SK-N-SH treated with all-trans-retinoic acid at 6 μM for 48 hours (cell line): ENCODE results near the gene ACTL7B.

Experiments used
- ATAC-seq: fragments of 200-7000 bp; cut with Tn5 transposase; 3 replicates; pipeline ENCODE4 v1.9.1; 2020; ENCODE audit warnings: mild to moderate bottlenecking, moderate library complexity
- BACH2 ChIP-seq: fragments of 250-450 bp; sonication (Bioruptor Pico); IDR thresholded peaks from 2 replicates; pipeline ENCODE4 v1.9.0; 2021; ENCODE audit warnings: mild to moderate bottlenecking, borderline replicate concordance
- CREB5 ChIP-seq: fragments of 250-450 bp; sonication (Bioruptor Pico); IDR thresholded peaks from 2 replicates; pipeline ENCODE4 v1.5.1; 2020; ENCODE audit warnings: low read depth, mild to moderate bottlenecking, moderate library complexity
- CSDC2 ChIP-seq: fragments of 250-450 bp; sonication (Bioruptor Pico); IDR thresholded peaks from 2 replicates; pipeline ENCODE4 v1.5.0; 2020; ENCODE audit warnings: mild to moderate bottlenecking, moderate library complexity
- CSRNP3 ChIP-seq: fragments of 250-450 bp; sonication (Bioruptor Pico); IDR thresholded peaks from 2 replicates; pipeline ENCODE4 v1.5.1; 2021; ENCODE audit warnings: mild to moderate bottlenecking, moderate library complexity
- ESRRG ChIP-seq: fragments of 250-450 bp; sonication (Bioruptor Pico); IDR thresholded peaks from 2 replicates; pipeline ENCODE4 v1.6.1; 2021; ENCODE audit warnings: mild to moderate bottlenecking
- GLIS3 ChIP-seq: fragments of 250-450 bp; sonication (Bioruptor Pico); IDR thresholded peaks from 2 replicates; pipeline ENCODE4 v1.5.0; 2020; ENCODE audit warnings: mild to moderate bottlenecking, moderate library complexity
- ISL1 ChIP-seq: fragments of 250-450 bp; sonication (Bioruptor Pico); IDR thresholded peaks from 2 replicates; pipeline ENCODE4 v2.1.2; 2022; ENCODE audit warnings: mild to moderate bottlenecking, moderate library complexity
- OSR1 ChIP-seq: fragments of 250-450 bp; sonication (Bioruptor Pico); IDR thresholded peaks from 2 replicates; pipeline ENCODE4 v1.8.0; 2022; ENCODE audit warnings: moderate library complexity, mild to moderate bottlenecking, inconsistent platforms
- PATZ1 ChIP-seq: fragments of 250-450 bp; sonication (Bioruptor Pico); IDR thresholded peaks from 2 replicates; pipeline ENCODE4 v1.8.0; 2020; ENCODE audit warnings: mild to moderate bottlenecking, moderate library complexity, borderline replicate concordance
- RARB ChIP-seq: fragments of 250-450 bp; sonication (Bioruptor Pico); IDR thresholded peaks from 2 replicates; pipeline ENCODE4 v1.8.0; 2021; ENCODE audit warnings: mild to moderate bottlenecking, moderate library complexity
- SNAI2 ChIP-seq: fragments of 250-450 bp; sonication (Bioruptor Pico); IDR thresholded peaks from 2 replicates; pipeline ENCODE4 v1.5.0; 2020; ENCODE audit warnings: mild to moderate bottlenecking, moderate library complexity
- TCF4 ChIP-seq: fragments of 250-450 bp; sonication (Bioruptor Pico); IDR thresholded peaks from 2 replicates; pipeline ENCODE4 v1.8.0; 2021; ENCODE audit warnings: mild to moderate bottlenecking, moderate library complexity, borderline replicate concordance
- TOX ChIP-seq: fragments of 250-450 bp; sonication (Bioruptor Pico); IDR thresholded peaks from 2 replicates; pipeline ENCODE4 v1.8.0; 2021; ENCODE audit warnings: mild to moderate bottlenecking, moderate library complexity, borderline replicate concordance
- TSHZ2 ChIP-seq: fragments of 250-450 bp; sonication (Bioruptor Pico); IDR thresholded peaks from 2 replicates; pipeline ENCODE4 v1.5.0; 2020; ENCODE audit warnings: mild to moderate bottlenecking, moderate library complexity
- ZC3H10 ChIP-seq: fragments of 250-450 bp; sonication (Bioruptor Pico); IDR thresholded peaks from 2 replicates; pipeline ENCODE4 v1.5.1; 2021; ENCODE audit warnings: mild to moderate bottlenecking, moderate library complexity
- ZFP3 ChIP-seq: fragments of 250-450 bp; sonication (Bioruptor Pico); IDR thresholded peaks from 2 replicates; pipeline ENCODE4 v1.5.0; 2020; ENCODE audit warnings: mild to moderate bottlenecking, moderate library complexity
- ZNF565 ChIP-seq: fragments of 450-650 bp; formaldehyde crosslinking; conservative IDR thresholded peaks from 2 replicates; pipeline ENCODE4 v1.5.0; 2020; ENCODE audit warnings: low read depth, mild to moderate bottlenecking, moderate library complexity
- ZNF70 ChIP-seq: fragments of 450-650 bp; formaldehyde crosslinking; IDR thresholded peaks from 2 replicates; pipeline ENCODE4 v1.5.0; 2020; ENCODE audit warnings: mild to moderate bottlenecking, moderate library complexity
- ZNF8 ChIP-seq: fragments of 450-650 bp; formaldehyde crosslinking; IDR thresholded peaks from 2 replicates; pipeline ENCODE4 v1.5.0; 2020; ENCODE audit warnings: mild to moderate bottlenecking, moderate library complexity

ACTL7B gene

GRCh38 chr9:108859459-108860114 lies 3.8 kb upstream of the ACTL7B start:
- ATAC-seq: no peak
- no peak for TF ChIP-seq ZFP3 (CRISPR knock-in tag)
- TF ChIP-seq ZC3H10 (CRISPR knock-in tag): no peak

- no peak for TF ChIP-seq ZNF8
- no peak for TF ChIP-seq GLIS3 (CRISPR knock-in tag)
- TF ChIP-seq TCF4 (CRISPR knock-in tag): no peak
- no peak for TF ChIP-seq TSHZ2
- TF ChIP-seq ZNF565 (CRISPR knock-in tag): no peak
- no peak for TF ChIP-seq SNAI2 (CRISPR knock-in tag)
- no peak for TF ChIP-seq RARB (CRISPR knock-in tag)
- TF ChIP-seq PATZ1 (CRISPR knock-in tag): no peak
- no peak for TF ChIP-seq CSDC2 (CRISPR knock-in tag)
- no peak for TF ChIP-seq ZFP3 (CRISPR knock-in tag)
- TF ChIP-seq ZNF70: no peak
- TF ChIP-seq CSRNP3 (CRISPR knock-in tag): no peak
- TF ChIP-seq ISL1: no peak
- TF ChIP-seq BACH2 (CRISPR knock-in tag): no peak
- TF ChIP-seq ESRRG: no peak
- no peak for TF ChIP-seq TOX (CRISPR knock-in tag)
- ATAC-seq: no peak
Observed at GRCh38 chr9:108857572-108857971, 1.8 kb upstream of the ACTL7B start.

- no peak for ATAC-seq
Observed at GRCh38 chr9:108855529-108855886, 278 bp downstream of the ACTL7B start.

GRCh38 chr9:108854641-108855528 lies 901 bp downstream of the ACTL7B start:
- no peak; the same call in 2 of the 3 replicates for ATAC-seq
- TF ChIP-seq CREB5 (CRISPR knock-in tag) (no peak), CSRNP3 (CRISPR knock-in tag) (no peak), TOX (CRISPR knock-in tag) (no peak), RARB (CRISPR knock-in tag) (no peak)

More at GRCh38 chr9:108855529-108855886, 278 bp downstream of the ACTL7B start:
- no peak for TF ChIP-seq CREB5 (CRISPR knock-in tag)
- no peak for TF ChIP-seq ZNF565 (CRISPR knock-in tag)
- no peak for TF ChIP-seq ESRRG
- TF ChIP-seq OSR1 (CRISPR knock-in tag): no peak
- no peak for TF ChIP-seq TOX (CRISPR knock-in tag)
- no peak for TF ChIP-seq TCF4 (CRISPR knock-in tag)
- no peak for TF ChIP-seq ISL1
